ENCODE results near the gene DGKI.
"Not testable (repeated sequence)": the region's sequence is repeated elsewhere in the genome, so short reads cannot be mapped to it uniquely, and the experiment has no call there.

Gene DGKI

DNA sequence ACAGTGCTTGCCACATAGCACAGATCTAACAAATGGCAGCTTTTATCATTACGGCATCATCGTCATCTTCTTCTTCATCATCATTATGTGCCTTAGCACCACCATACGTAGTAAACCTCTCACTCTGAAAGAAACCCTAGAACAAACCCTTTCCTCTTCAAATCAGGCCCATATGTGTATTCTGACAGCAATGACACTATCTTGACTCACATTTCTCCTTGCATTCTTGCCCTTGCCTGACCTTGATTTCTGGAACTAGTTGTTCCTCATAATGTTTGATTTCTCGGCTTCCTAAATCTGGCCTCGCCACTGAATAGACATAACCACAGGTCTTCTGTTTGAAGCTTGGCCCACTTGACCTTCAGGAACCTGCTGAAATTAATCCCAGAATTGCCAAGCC, 115.3 kb downstream of the DGKI start:
- DNase-seq = no peak

- no peak for DNase-seq
These were observed 118.3 kb downstream of the DGKI start for GRCh38 chr7:137728426-137728825.

DNA sequence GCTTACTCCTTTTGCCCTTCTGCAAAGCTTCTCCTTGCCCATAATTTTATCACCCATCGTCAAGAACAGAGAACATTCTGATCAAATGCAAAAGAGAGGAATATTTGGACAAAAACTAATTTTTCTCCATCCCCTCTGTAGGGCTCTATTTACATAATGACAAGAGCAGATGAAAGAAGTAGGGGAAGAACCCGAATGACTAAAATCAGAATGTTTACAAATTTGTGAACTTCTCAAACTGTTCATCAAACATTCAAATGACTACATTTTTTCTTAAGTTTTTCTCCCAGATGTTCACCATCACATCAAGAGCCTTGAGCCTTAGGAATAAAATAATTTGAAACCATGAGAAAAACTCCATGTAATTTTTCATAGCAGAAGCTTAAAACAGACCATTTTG, 119.4 kb downstream of the DGKI start:
- no peak for DNase-seq

DNA sequence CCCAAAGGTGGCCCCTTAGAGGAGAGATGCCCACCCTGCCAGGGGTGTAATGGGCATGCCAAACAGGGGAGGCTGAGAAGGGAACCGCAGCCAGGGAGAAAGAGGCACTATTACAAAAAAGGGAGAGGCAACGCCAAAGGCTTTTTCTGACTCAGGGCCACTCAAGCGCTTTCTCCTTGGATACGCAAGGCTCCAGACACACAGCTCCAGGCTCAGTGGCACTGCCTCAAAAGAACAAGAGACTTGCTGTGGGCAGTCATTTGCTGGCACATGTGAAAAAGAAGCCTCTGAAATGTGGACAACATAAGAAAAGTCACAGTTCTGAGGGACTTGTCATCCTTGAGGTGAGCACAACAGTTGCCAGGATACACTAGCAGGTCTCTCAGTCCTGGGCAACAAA, 128.4 kb downstream of the DGKI start:
- no peak for DNase-seq

DNA sequence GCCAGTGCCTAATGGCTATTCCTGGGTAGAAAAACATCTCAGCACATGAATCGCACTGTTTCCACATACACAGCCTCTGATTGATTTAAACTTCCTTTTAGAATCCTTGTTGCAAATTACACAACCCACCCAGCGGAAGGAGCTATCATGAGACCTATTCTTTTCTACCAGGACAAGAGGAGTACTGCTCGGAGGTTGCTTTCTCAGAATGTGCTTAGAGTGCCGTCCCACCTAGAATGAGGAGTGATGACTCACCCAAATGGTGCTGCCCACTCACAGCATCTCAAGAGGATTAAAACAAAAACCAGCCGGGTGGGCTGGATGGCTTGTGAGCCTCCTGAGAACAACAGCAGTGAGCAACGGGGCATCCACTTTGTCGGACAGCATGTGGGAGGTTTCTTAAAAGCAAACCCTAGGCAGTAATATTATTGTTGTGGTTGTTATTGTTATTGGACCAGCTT, 128.9 kb downstream of the DGKI start:
- DNase-seq = no peak

DNA sequence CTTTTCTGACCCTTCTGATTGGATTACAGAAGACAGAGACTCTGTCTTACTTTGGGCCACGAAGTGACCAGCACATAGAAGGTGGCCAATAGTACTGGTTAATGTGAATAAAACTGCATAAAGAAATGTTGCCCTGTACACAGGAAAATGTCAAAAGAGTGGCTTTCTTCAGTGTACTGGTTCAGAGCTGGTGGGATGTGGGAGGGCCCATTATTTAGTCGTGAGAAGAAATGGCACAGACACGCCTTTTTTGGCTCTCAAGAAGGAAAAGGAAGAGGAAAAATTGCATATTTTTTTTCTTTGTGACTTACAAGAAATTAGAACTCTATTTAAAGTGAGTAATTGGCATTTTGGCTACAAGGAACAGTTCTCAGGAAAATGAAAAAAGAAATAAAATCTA, 129.7 kb downstream of the DGKI start:
- DNase-seq = no peak

- no peak for DNase-seq
These were observed 130.7 kb downstream of the DGKI start for GRCh38 chr7:137716061-137716460.

- no peak for DNase-seq
These were observed 131.2 kb downstream of the DGKI start for GRCh38 chr7:137715533-137715932.

- DNase-seq = no peak
These were observed 131.7 kb downstream of the DGKI start for GRCh38 chr7:137715121-137715520.

- DNase-seq = not testable (repeated sequence)
These were observed 140.4 kb downstream of the DGKI start for GRCh38 chr7:137706330-137706729.

DNA sequence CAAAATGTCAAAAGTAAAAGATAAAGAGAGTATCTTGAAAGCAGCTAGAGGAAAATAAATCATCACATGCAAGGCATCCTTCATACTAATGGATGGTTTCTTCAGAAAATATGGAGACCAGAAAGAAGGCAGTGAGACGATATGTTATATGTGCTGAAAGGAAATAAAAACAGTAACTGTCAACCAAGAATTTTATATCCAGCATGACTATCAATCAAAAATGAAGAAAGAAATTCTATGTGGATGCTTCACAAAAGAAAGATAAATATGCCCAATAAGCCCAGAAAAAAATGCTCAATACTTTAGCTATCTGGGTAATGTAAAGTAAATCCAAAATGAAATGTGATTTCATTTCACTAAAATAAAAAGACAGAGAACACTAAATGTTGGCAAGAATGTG, 142.1 kb downstream of the DGKI start:
- no peak for DNase-seq

GRCh38 chr7:137703291-137704010, 143.3 kb downstream of the DGKI start:
- no peak for DNase-seq

DNA sequence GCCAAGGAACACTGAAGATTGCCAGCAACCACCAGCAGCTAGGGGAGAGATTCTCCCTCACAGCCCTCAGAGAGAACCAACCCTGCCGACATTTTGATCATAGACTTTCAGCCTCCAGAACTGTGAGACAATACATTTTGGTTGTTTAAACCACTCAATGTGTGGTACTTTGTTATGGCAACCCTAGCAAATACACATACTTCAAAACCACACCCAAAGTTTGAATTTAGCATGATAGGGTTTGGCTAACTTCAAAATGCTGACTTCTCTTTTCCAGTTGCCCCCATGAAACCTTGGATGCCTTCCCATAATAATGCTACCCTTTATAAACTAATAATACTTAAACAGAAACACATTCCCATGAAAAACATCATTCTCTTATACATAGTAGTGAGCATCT, 149.8 kb downstream of the DGKI start:
- DNase-seq = no peak

DNA sequence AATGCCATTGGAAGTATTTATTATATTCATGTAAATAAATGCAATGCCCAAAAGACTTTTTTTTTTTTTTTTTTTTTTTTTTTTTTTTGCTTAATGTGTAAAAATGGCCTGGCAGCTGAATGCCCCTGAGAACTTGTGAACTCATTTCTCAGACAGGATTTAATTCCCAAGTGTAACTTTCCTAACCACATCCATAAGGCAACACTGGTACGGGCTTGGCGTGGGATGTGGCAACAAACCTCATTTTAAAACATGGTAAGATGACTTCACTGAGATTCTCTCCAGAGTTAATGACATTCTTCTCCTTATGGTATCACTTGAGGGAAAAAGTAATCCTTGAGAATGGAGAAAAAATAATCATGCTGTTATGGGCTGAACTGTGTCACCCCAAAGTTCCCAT, 150.4 kb downstream of the DGKI start:
- no peak for DNase-seq

DNA sequence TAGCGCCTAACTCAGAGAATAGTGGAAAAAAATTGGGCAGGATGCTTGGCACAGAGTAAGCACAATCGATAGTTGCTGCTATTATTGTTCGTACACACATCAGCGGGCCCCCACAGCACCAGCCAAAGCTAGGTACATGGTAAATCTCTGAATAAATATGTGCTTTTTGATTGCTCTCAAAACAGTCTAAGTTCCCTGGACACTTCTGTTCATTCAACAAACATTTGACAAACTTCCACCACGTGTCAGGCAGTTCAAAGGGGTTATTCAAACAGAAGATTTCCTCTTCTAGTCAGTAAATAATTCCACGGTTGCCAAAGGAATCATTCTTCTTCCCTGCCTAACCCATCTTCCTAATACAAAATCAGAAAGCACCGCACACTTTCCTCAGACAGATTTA, 150.8 kb downstream of the DGKI start:
- no peak for DNase-seq

- no peak for DNase-seq
These were observed 151.3 kb downstream of the DGKI start for GRCh38 chr7:137695494-137695893.

GRCh38 chr7:137694405-137694804, 152.4 kb downstream of the DGKI start:
- DNase-seq = no peak

- DNase-seq = no peak
These were observed 154.4 kb downstream of the DGKI start for GRCh38 chr7:137692399-137692798.

DNA sequence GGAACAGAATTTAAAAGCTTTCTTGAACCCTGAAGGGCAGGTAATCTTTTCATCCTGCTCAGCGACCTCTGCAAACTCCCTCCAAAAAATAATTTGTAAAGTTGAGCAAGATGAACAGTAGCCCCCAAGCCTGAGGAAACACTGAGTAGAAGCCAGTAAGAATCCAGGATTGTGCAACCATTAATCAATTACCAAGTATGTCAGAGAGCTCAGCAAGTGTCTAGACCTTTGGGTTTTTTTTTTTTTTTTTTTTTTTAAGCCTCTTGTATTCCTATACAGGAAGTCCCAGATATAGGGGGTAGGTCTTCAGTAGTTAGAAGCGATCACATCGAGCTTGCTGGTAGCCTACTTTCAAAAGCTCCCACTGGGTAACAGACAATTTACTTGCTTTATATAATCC, 155.2 kb downstream of the DGKI start:
- no peak for DNase-seq

DNA sequence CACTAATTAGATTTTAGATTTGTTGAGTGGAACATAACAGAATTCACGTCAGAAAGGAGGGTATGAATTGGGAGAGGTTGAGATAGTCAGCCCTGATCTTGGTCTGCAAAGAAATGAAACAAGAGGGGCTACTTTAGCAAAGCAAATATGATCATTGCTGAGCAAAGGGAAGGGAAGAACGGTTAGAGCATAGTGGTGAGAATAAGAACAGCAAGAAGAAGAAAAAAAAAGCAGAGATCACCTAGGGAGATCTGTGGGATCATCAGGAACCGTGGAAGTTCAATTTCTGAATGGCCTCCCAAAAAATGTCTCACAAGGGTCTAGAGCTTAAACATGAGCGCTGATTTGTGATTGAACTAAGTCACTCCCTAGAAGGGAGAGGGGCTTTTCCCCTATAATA, 156.1 kb downstream of the DGKI start:
- no peak for DNase-seq

- DNase-seq = no peak
These were observed 157.0 kb downstream of the DGKI start for GRCh38 chr7:137689761-137690160.

- no peak for DNase-seq
These were observed 159.1 kb downstream of the DGKI start for GRCh38 chr7:137687556-137688265.

- DNase-seq = no peak
These were observed 161.2 kb downstream of the DGKI start for GRCh38 chr7:137685433-137686164.

- DNase-seq = no peak
These were observed 162.0 kb downstream of the DGKI start for GRCh38 chr7:137684776-137685175.
